ENCODE results near the gene OR52E1.

OR52E1 gene

GRCh38 chr11:5081405-5081804 lies 12.0 kb downstream of the OR52E1 start:
- no peak for TF ChIP-seq CTCF (IDR thresholded peaks at IDR 0.05; ENCODE audit: low read depth, low read length, missing control alignments)
- no peak overlapping the region for H3K4me3 ChIP-seq (replicated peaks; ENCODE audit: low read depth, low read length)
- no peak for DNase-seq (ENCODE audit: extremely low read depth, low read depth)

DNA sequence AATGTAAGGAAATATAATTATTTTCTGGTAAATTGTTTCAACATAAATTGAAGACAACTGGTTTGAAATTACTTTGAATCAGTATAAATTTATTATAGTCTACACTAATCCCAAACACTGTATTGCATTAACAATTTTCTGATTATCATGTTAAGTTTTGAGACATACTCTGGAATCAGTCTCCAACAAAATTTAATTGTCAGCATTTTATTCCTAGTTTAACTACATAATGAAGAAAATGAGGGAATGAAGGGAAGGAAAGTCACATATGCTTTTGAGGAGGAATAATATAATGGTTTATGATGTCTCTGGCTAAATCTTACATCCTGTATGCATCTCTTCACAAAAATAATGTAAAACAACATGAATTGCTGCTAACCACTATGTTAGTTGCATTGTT lies 14.2 kb downstream of the OR52E1 start:
- TF ChIP-seq CTCF (IDR thresholded peaks at IDR 0.05; ENCODE audit: low read depth, low read length, missing control alignments): no peak
- H3K4me3 ChIP-seq (replicated peaks; ENCODE audit: low read depth, low read length): no peak overlapping the region
- DNase-seq (ENCODE audit: extremely low read depth, low read depth): no peak

GRCh38 chr11:5088556-5088955 lies 19.2 kb downstream of the OR52E1 start:
- no peak for DNase-seq (ENCODE audit: extremely low read depth, low read depth)
- no peak for TF ChIP-seq CTCF (IDR thresholded peaks at IDR 0.05; ENCODE audit: low read depth, low read length, missing control alignments)
- H3K4me3 ChIP-seq (replicated peaks; ENCODE audit: low read depth, low read length): no peak overlapping the region

DNA sequence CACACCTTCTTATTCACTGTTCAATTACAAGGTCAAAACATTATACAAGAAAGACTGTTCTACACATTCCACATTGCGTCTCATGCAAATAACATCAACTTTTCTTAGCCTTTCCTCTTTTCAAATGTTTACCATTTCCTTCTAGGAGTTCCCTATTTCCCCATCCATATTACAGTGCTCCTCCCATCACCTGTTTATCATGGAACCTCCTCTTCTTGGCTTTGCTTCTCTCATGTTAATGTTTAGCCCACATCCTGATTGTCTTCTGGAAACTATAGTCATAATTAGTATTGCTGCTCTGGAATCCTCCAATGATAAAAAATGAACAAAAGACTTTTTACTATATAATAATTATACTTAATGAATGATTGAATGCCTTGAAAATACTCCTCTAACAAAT lies 21.3 kb downstream of the OR52E1 start:
- no peak for TF ChIP-seq CTCF (IDR thresholded peaks at IDR 0.05; ENCODE audit: low read depth, low read length, missing control alignments)
- H3K4me3 ChIP-seq (replicated peaks; ENCODE audit: low read depth, low read length): no peak overlapping the region
- no peak for DNase-seq (ENCODE audit: extremely low read depth, low read depth)

DNA sequence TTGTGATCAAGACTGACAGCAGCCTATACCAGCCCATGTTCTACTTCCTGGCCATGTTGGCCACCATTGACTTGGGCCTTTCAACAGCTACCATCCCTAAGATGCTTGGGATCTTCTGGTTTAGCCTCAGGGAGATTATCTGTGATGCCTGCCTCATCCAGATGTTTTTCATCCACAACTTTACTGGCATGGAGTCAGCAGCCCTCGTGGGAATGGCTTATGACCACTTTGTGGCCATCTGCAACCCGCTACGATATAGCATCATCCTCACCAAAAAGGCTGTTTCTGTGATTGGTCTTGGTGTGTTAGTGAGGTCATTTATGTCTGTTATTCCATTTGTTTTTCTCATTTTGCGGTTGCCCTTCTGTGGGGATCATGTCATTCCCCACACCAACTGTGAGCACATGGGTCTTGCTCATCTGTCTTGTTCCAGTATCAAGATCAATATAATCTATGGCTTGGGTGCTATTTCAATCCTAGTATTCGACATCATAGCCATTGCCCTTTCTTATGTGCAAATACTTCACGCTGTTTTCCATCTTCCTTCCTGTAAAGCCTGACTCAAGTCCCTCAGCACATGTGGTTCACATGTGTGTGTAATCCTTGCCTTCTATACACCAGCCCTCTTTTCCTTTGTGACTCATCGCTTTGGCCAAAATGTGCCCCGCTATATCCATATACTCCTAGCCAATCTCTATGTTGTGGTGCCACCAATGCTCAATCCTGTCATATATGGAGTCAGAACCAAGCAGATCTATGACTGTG lies 23.6 kb downstream of the OR52E1 start:
- peak; percentile 67 for DNase-seq (ENCODE audit: extremely low read depth, low read depth)
- no peak overlapping the region for H3K4me3 ChIP-seq (replicated peaks; ENCODE audit: low read depth, low read length)
- no peak for TF ChIP-seq CTCF (IDR thresholded peaks at IDR 0.05; ENCODE audit: low read depth, low read length, missing control alignments)

DNA sequence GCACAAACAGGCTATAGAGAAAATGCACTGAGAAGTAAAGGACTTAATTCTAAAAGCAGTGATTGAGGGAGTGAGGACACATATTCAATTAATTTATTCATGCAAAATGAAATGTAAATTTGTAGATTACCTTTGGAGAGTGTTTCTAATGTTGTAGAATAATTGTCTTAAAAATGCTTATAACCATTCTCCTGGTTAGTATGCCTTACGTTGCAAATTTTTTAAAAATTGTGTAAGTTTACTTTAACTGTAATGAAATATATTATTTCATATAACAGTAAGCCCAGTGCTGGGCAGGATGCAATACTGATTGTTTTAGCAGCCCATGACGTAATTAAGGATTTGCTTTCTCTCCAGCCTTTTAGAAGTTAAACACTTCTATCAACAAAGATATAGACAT lies 26.6 kb downstream of the OR52E1 start:
- no peak for TF ChIP-seq CTCF (IDR thresholded peaks at IDR 0.05; ENCODE audit: low read depth, low read length, missing control alignments)
- no peak for DNase-seq (ENCODE audit: extremely low read depth, low read depth)
- H3K4me3 ChIP-seq (replicated peaks; ENCODE audit: low read depth, low read length): no peak overlapping the region

DNA sequence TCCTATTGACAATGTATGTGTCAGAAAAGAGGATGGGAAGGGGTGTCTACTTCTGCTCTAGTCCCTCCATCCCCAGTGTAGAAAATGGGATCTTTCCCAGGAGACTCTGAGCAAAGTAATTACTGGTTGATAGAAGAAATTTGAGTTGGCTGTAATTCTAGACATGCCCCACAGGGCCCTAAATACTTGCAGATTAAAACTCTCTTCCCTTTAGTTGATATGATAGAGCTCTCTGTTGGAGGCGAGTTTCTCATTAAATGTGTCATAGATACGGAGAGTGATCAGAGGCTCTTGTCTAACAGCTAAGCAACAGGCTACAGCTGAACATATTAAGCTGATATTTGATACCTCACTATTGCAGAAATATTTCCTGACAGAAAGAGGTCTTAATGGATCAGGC lies 32.9 kb downstream of the OR52E1 start:
- no peak for TF ChIP-seq CTCF (IDR thresholded peaks at IDR 0.05; ENCODE audit: low read depth, low read length, missing control alignments)
- no peak for DNase-seq (ENCODE audit: extremely low read depth, low read depth)
- no peak overlapping the region for H3K4me3 ChIP-seq (replicated peaks; ENCODE audit: low read depth, low read length)
